Activated CD4-positive, alpha-beta T cell treated with anti-CD3 and anti-CD28 coated beads, Interleukin-2, amount 10 ng/mL, durations not matched to agents 7 days and 5 days (primary cell): ENCODE data around the gene TUBA1C. TPM values are rescaled to one million over a fixed set of nuclear protein-coding genes. Genes with fewer than 3 reads are reported as not detected.
"Not testable (repeated sequence)": the region's sequence is repeated elsewhere in the genome, so short reads cannot be mapped to it uniquely, and the experiment has no call there.

Source experiments
- CTCF ChIA-PET: fragments of 350-600 bp; sonication (Branson Sonifier 250); formaldehyde crosslinking; loops from one replicate; lab custom pipeline; 2021; ENCODE audit warnings: antibody characterized with exemption; lab: Charles Lee
- POLR2A ChIA-PET: fragments of 350-600 bp; sonication (Branson Sonifier 250); formaldehyde crosslinking; loops from one replicate; lab custom pipeline; 2021; ENCODE audit warnings: antibody characterized with exemption; lab: Charles Lee
- DNase-seq: peaks from one replicate; pipeline ENCODE4 v3.0.0-alpha.2; 2020
- H3K27ac Mint-ChIP-seq: one replicate; pipeline ENCODE4 v1.8.0; 2021; ENCODE audit warnings: mild to moderate bottlenecking, moderate library complexity, mixed read lengths
- H3K27me3 Mint-ChIP-seq: one replicate; pipeline ENCODE4 v1.8.0; 2021; ENCODE audit warnings: mixed read lengths
- H3K36me3 Mint-ChIP-seq: one replicate; pipeline ENCODE4 v1.8.0; 2021; ENCODE audit warnings: low read depth, mixed read lengths
- H3K4me1 Mint-ChIP-seq: one replicate; pipeline ENCODE4 v1.8.0; 2021; ENCODE audit warnings: mixed read lengths
- H3K4me3 Mint-ChIP-seq: one replicate; pipeline ENCODE4 v1.8.0; 2021; ENCODE audit warnings: mild to moderate bottlenecking, moderate library complexity, mixed read lengths
- H3K9me3 Mint-ChIP-seq: one replicate; pipeline ENCODE4 v1.8.0; 2021; ENCODE audit warnings: mixed read lengths
- total RNA-seq, 2 experiments: library from RNA; stranded (reverse); gene quantifications; one replicate each; pipeline ENCODE4 v1.2.3, GENCODE V29; 2021

TUBA1C gene
- total RNA-seq, 2 experiments from 2014 or later: 246 to 278 TPM

- POLR2A ChIA-PET: no interaction called here
- Mint-ChIP-seq H3K27ac (no peak overlapping the region), H3K27me3 (peaks cover 39% of the 10 kb centered on the region), H3K36me3 (no peaks in the 10 kb centered on the region), H3K9me3 (no peaks in the 10 kb centered on the region), H3K4me1 (peaks cover 13% of the 10 kb centered on the region), H3K4me3 (no peak overlapping the region)
- DNase-seq: no peak
- CTCF ChIA-PET: interaction anchor here (0.6 to 1.6 kb wide), 2 partner anchors 10 to 765 kb away, joined by 3 to 7 read pairs; partner anchors contain the start of gene PRPH
These were observed 41.1 kb downstream of the TUBA1C start for GRCh38 chr12:49305762-49306510.

- H3K4me3 Mint-ChIP-seq: no peak overlapping the region
- no peak for DNase-seq
- peaks cover 43% of the 10 kb centered on the region for H3K27me3 Mint-ChIP-seq
- no peak overlapping the region for H3K27ac Mint-ChIP-seq
- no peaks in the 10 kb centered on the region for H3K9me3 Mint-ChIP-seq
- H3K4me1 Mint-ChIP-seq: no peaks in the 10 kb centered on the region
- ChIA-PET POLR2A (interaction anchor here (0.7 kb wide), 1 partner anchor 17 kb away, joined by 3 read pairs; no protein-coding TSS in a partner anchor), CTCF (no interaction called here)
- no peaks in the 10 kb centered on the region for H3K36me3 Mint-ChIP-seq
These were observed 44.5 kb downstream of the TUBA1C start for GRCh38 chr12:49309386-49309785.

- H3K4me1 Mint-ChIP-seq, H3K36me3 Mint-ChIP-seq, H3K9me3 Mint-ChIP-seq, H3K27ac Mint-ChIP-seq, POLR2A ChIA-PET, H3K4me3 Mint-ChIP-seq, DNase-seq: not testable (repeated sequence)
- CTCF ChIA-PET: interaction anchor here (1.0 kb wide), 1 partner anchor 13 kb away, joined by 3 read pairs; the partner anchor contains the start of gene TROAP
- H3K27me3 Mint-ChIP-seq: peaks cover 43% of the 10 kb centered on the region
These were observed 45.6 kb downstream of the TUBA1C start for GRCh38 chr12:49310451-49311000.

GRCh38 chr12:49314811-49315210 is 49.9 kb downstream of the TUBA1C start:
- Mint-ChIP-seq H3K36me3 (no peaks in the 10 kb centered on the region), H3K4me3 (no peak overlapping the region), H3K27ac (no peak overlapping the region), H3K4me1 (no peaks in the 10 kb centered on the region), H3K9me3 (no peaks in the 10 kb centered on the region), H3K27me3 (peaks cover 14% of the 10 kb centered on the region)
- POLR2A ChIA-PET: no interaction called here
- DNase-seq: no peak
- CTCF ChIA-PET: interaction anchor here (0.9 kb wide), 1 partner anchor 23 kb away, joined by 3 read pairs; no protein-coding TSS in a partner anchor

- CTCF ChIA-PET: interaction anchor here (0.6 kb wide), 1 partner anchor 21 kb away, joined by 3 read pairs; no protein-coding TSS in a partner anchor
- H3K27ac Mint-ChIP-seq, H3K9me3 Mint-ChIP-seq, DNase-seq, H3K36me3 Mint-ChIP-seq, POLR2A ChIA-PET, H3K4me3 Mint-ChIP-seq, H3K27me3 Mint-ChIP-seq, H3K4me1 Mint-ChIP-seq: not testable (repeated sequence)
These were observed 52.2 kb downstream of the TUBA1C start for GRCh38 chr12:49317118-49317517.

GRCh38 chr12:49320411-49321103 is 55.7 kb downstream of the TUBA1C start:
- H3K27me3 Mint-ChIP-seq, H3K9me3 Mint-ChIP-seq, DNase-seq: not testable (repeated sequence)
- peaks cover 17% of the 10 kb centered on the region for H3K36me3 Mint-ChIP-seq
- H3K4me3 Mint-ChIP-seq: peak overlapping the region; percentile 7
- ChIA-PET POLR2A (interaction anchor here (0.7 kb wide), 1 partner anchor 88 kb away, joined by 6 read pairs; no protein-coding TSS in a partner anchor), CTCF (interaction anchor here (2.1 kb wide), 1 partner anchor 22 kb away, joined by 4 read pairs; no protein-coding TSS in a partner anchor)
- peak overlapping the region; percentile 77 for H3K27ac Mint-ChIP-seq
- H3K4me1 Mint-ChIP-seq: peaks cover 28% of the 10 kb centered on the region

GRCh38 chr12:49322367-49322707 is 57.5 kb downstream of the TUBA1C start:
- no peak for DNase-seq
- ChIA-PET CTCF (interaction anchor here (1.0 to 5.0 kb wide), 7 partner anchors 9 to 27 kb away, joined by 3 to 29 read pairs (median 9); partner anchors contain the start of genes C1QL4, DNAJC22 and PRPH), POLR2A (interaction anchor here (1.2 to 2.0 kb wide), 3 partner anchors 9 to 191 kb away, joined by 3 to 11 read pairs (median 6); partner anchors contain the start of genes SPATS2 and TUBA1B)
- Mint-ChIP-seq H3K27ac (peak overlapping the region; percentile 93), H3K4me1 (peaks cover 30% of the 10 kb centered on the region), H3K27me3 (no peaks in the 10 kb centered on the region), H3K9me3 (no peaks in the 10 kb centered on the region), H3K4me3 (peak overlapping the region; percentile 97), H3K36me3 (peaks cover 22% of the 10 kb centered on the region)

GRCh38 chr12:49322708-49323523 is 58.0 kb downstream of the TUBA1C start, which contains the start of gene TROAP:
Gene TROAP, plus strand, starts transcription at chr12:49323255. Its CDS starts 354 bp downstream, at chr12:49323609.
- H3K27ac Mint-ChIP-seq: peak within 1 kb of the TSS; percentile 93
- H3K9me3 Mint-ChIP-seq: no peaks in the 10 kb centered on the region
- CTCF ChIA-PET: interaction anchor here (0.8 to 5.0 kb wide), 10 partner anchors 9 to 34 kb away, joined by 3 to 29 read pairs (median 8); partner anchors contain the start of genes C1QL4, DNAJC22 and PRPH
- H3K36me3 Mint-ChIP-seq: peaks cover 28% of the 10 kb centered on the region
- peak within 1 kb of the TSS; percentile 97 for H3K4me3 Mint-ChIP-seq
- peaks cover 32% of the 10 kb centered on the region for H3K4me1 Mint-ChIP-seq
- POLR2A ChIA-PET: interaction anchor here (0.6 to 2.0 kb wide), 4 partner anchors 9 to 192 kb away, joined by 3 to 11 read pairs (median 4); partner anchors contain the start of genes SPATS2 and TUBA1B
- DNase-seq: peak; percentile 99
- no peaks in the 10 kb centered on the region for H3K27me3 Mint-ChIP-seq

- Mint-ChIP-seq H3K36me3 (peaks cover 30% of the 10 kb centered on the region), H3K4me1 (peaks cover 33% of the 10 kb centered on the region), H3K27me3 (no peaks in the 10 kb centered on the region), H3K9me3 (no peaks in the 10 kb centered on the region), H3K4me3 (peak overlapping the region; percentile 97), H3K27ac (peak overlapping the region; percentile 93)
- DNase-seq: no peak
- ChIA-PET POLR2A (interaction anchor here (1.2 to 2.0 kb wide), 3 partner anchors 8 to 192 kb away, joined by 3 to 11 read pairs (median 6); partner anchors contain the start of genes SPATS2 and TUBA1B), CTCF (interaction anchor here (0.8 to 5.0 kb wide), 9 partner anchors 8 to 35 kb away, joined by 3 to 29 read pairs (median 8); partner anchors contain the start of genes C1QL4, DNAJC22 and PRPH)
These were observed 58.7 kb downstream of the TUBA1C start for GRCh38 chr12:49323524-49324097.
